H1 (cell line): ENCODE results near the gene AFTPH. TPM values are rescaled to one million over a fixed set of nuclear protein-coding genes. Genes with fewer than 3 reads are reported as not detected.

Source experiments
- CTCF ChIA-PET: fragments of 300-600 bp; sonication (Branson Sonifier 250); formaldehyde crosslinking; loops from one replicate; lab custom pipeline; 2021; ENCODE audit not compliant: partially characterized antibody; lab: Charles Lee
- POLR2A ChIA-PET: fragments of 300-600 bp; sonication (Branson Sonifier 250); formaldehyde crosslinking; loops from one replicate; lab custom pipeline; 2021; ENCODE audit warnings: inconsistent platforms; ENCODE audit not compliant: partially characterized antibody; lab: Charles Lee
- DNase-seq, 2 experiments: peaks; one replicate each; pipeline versions ENCODE4 v3.0.0 to v3.0.0-alpha.2; 2010 to 2022; ENCODE audit warnings: low spot score in 2 of 2, low read depth in 1 of 2, mixed read lengths in 1 of 2
- FAIRE-seq: peaks from 2 replicates; lab custom pipeline; 2011; peaks lifted over from hg19 to GRCh38; lab: Jason Lieb, UNC
- H2AFZ ChIP-seq: 2 replicates; pipeline ENCODE4 v1.8.1; 2012; ENCODE audit warnings: low read length, inconsistent platforms
- H2AK5ac ChIP-seq: 2 replicates; pipeline ENCODE4 v1.6.1; 2013; ENCODE audit warnings: low read depth, low read length
- H2BK120ac ChIP-seq: replicated peaks from 2 replicates; pipeline ENCODE3; 2013; ENCODE audit warnings: low read depth, low read length, inconsistent platforms
- H2BK12ac ChIP-seq: 2 replicates; pipeline ENCODE4 v1.6.1; 2013; ENCODE audit warnings: low read depth, low read length
- H2BK15ac ChIP-seq: 2 replicates; pipeline ENCODE4 v1.6.1; 2013; ENCODE audit warnings: low read length
- H2BK20ac ChIP-seq: 2 replicates; pipeline ENCODE4 v1.6.1; 2013; ENCODE audit warnings: low read length
- H2BK5ac ChIP-seq: 2 replicates; pipeline ENCODE4 v1.6.1; 2013; ENCODE audit warnings: low read depth, low read length
- H3K14ac ChIP-seq: 2 replicates; pipeline ENCODE4 v1.6.1; 2013; ENCODE audit warnings: inconsistent platforms; ENCODE audit not compliant: insufficient read length
- H3K18ac ChIP-seq: 2 replicates; pipeline ENCODE4 v1.6.1; 2013; ENCODE audit warnings: low read length; ENCODE audit errors: extremely low read depth
- H3K23ac ChIP-seq: 2 replicates; pipeline ENCODE4 v1.6.1; 2013; ENCODE audit warnings: inconsistent platforms; ENCODE audit not compliant: insufficient read length
- H3K23me2 ChIP-seq: 2 replicates; pipeline ENCODE4 v1.6.1; 2013; ENCODE audit warnings: low read depth, low read length
- H3K27ac ChIP-seq: 2 replicates; pipeline ENCODE4 v1.6.1; 2011; ENCODE audit warnings: low read depth, low read length, inconsistent platforms
- H3K27me3 ChIP-seq, 4 experiments: replicated peaks in 1 of 4; 1 replicate in 1 of 4; 2 replicates in 3 of 4; pipeline versions ENCODE4 v1.6.1 to v1.8.1; 2011 to 2013; ENCODE audit warnings: low read length in 3 of 4, mild to moderate bottlenecking in 3 of 4, inconsistent platforms in 2 of 4, mixed read lengths in 2 of 4, moderate library complexity in 1 of 4; ENCODE audit not compliant: control insufficient read depth in 3 of 4, insufficient read depth in 3 of 4; ENCODE audit errors: extremely low read depth in 1 of 4
- H3K36me3 ChIP-seq, 4 experiments: 2 replicates each; pipeline versions ENCODE4 v1.6.1 to v1.8.1; 2011 to 2013; ENCODE audit warnings: mild to moderate bottlenecking in 4 of 4, low read length in 3 of 4, moderate library complexity in 2 of 4, control low read depth in 1 of 4, inconsistent platforms in 1 of 4; ENCODE audit not compliant: insufficient read depth in 4 of 4, control insufficient read depth in 2 of 4
- H3K4ac ChIP-seq: replicated peaks from 2 replicates; pipeline ENCODE3; 2013; ENCODE audit warnings: low read length, low read depth, mixed read lengths, inconsistent platforms; ENCODE audit not compliant: insufficient read length
- H3K4me1 ChIP-seq, 4 experiments: replicated peaks in 1 of 4; 1 replicate in 1 of 4; 2 replicates in 3 of 4; pipeline versions ENCODE4 v1.6.1 to v1.8.1; 2011 to 2013; ENCODE audit warnings: low read length in 3 of 4, inconsistent platforms in 2 of 4, mixed read lengths in 1 of 4; ENCODE audit not compliant: insufficient read depth in 4 of 4, control insufficient read depth in 3 of 4
- H3K4me2 ChIP-seq, 2 experiments: 2 replicates each; pipeline versions ENCODE4 v1.6.1 to v1.8.1; 2011 to 2013; ENCODE audit warnings: low read depth in 2 of 2, low read length in 2 of 2, control low read depth in 1 of 2, inconsistent platforms in 1 of 2, mild to moderate bottlenecking in 1 of 2; ENCODE audit not compliant: insufficient read depth in 1 of 2
- H3K4me3 ChIP-seq, 4 experiments: fragments of 200-600, 300-600 bp in 1 of 4; sonication (generic), shearing (Covaris generic), sonication (Bioruptor Twin) in 1 of 4; 2 replicates each; pipeline versions ENCODE4 v1.5.1 to v1.8.1; 2011 to 2016; ENCODE audit warnings: low read length in 4 of 4, low read depth in 3 of 4, control low read depth in 2 of 4, inconsistent platforms in 2 of 4, mild to moderate bottlenecking in 2 of 4, mixed read lengths in 1 of 4, moderate library complexity in 1 of 4; ENCODE audit not compliant: insufficient read depth in 2 of 4; ENCODE audit errors: extremely low read depth in 1 of 4
- H3K56ac ChIP-seq: replicated peaks from 2 replicates; pipeline ENCODE3; 2013; ENCODE audit warnings: low read depth, mild to moderate bottlenecking, mixed read lengths, low read length, inconsistent platforms; ENCODE audit not compliant: insufficient read length
- H3K79me1 ChIP-seq: 2 replicates; pipeline ENCODE4 v1.6.1; 2013; ENCODE audit warnings: low read depth, low read length, control low read depth
- H3K79me2 ChIP-seq, 2 experiments: 2 replicates each; pipeline versions ENCODE4 v1.6.1 to v1.8.1; 2012 to 2013; ENCODE audit warnings: low read length in 2 of 2, mild to moderate bottlenecking in 2 of 2, inconsistent platforms in 1 of 2; ENCODE audit not compliant: insufficient read depth in 2 of 2, control insufficient read depth in 1 of 2
- H3K9ac ChIP-seq, 4 experiments: replicated peaks in 1 of 4; 1 replicate in 1 of 4; 2 replicates in 3 of 4; pipeline versions ENCODE4 v1.6.1 to v1.8.1; 2011 to 2013; ENCODE audit warnings: low read depth in 3 of 4, low read length in 3 of 4, control low read depth in 2 of 4, mild to moderate bottlenecking in 2 of 4, moderate library complexity in 2 of 4, inconsistent platforms in 1 of 4; ENCODE audit errors: extremely low read depth in 1 of 4
- H3K9me3 ChIP-seq, 2 experiments: 2 replicates each; pipeline versions ENCODE4 v1.6.1 to v1.8.1; 2012 to 2013; ENCODE audit warnings: mild to moderate bottlenecking in 2 of 2, moderate library complexity in 2 of 2, control low read depth in 1 of 2, inconsistent platforms in 1 of 2, low read depth in 1 of 2, low read length in 1 of 2, mixed read lengths in 1 of 2; ENCODE audit not compliant: insufficient read depth in 2 of 2
- H4K20me1 ChIP-seq, 2 experiments: replicated peaks in 1 of 2; 2 replicates each; pipeline versions ENCODE3 to v1.8.1; 2011 to 2013; ENCODE audit warnings: inconsistent platforms in 2 of 2, low read length in 2 of 2, mild to moderate bottlenecking in 1 of 2; ENCODE audit not compliant: insufficient read depth in 2 of 2, control insufficient read depth in 1 of 2
- H4K5ac ChIP-seq: 2 replicates; pipeline ENCODE4 v1.6.1; 2013; ENCODE audit warnings: low read length, low read depth, mixed read lengths, inconsistent platforms; ENCODE audit not compliant: insufficient read length
- H4K8ac ChIP-seq: 2 replicates; pipeline ENCODE4 v1.8.0; 2013; ENCODE audit warnings: mild to moderate bottlenecking, moderate library complexity, low read length, inconsistent platforms; ENCODE audit not compliant: insufficient read depth; ENCODE audit errors: extremely low read depth
- H4K91ac ChIP-seq: replicated peaks from 2 replicates; pipeline ENCODE3; 2013; ENCODE audit warnings: low read length, mixed read lengths, inconsistent platforms; ENCODE audit not compliant: insufficient read length
- CHD2 ChIP-seq: IDR thresholded peaks from 2 replicates; pipeline ENCODE4 v1.6.1; 2012; ENCODE audit warnings: low read length, improper control_type of control experiment
- E2F6 ChIP-seq: IDR thresholded peaks from 2 replicates; pipeline ENCODE4 v1.6.1; 2012; ENCODE audit warnings: inconsistent platforms
- EP300 ChIP-seq, 2 experiments: IDR thresholded peaks; 1 replicate in 1 of 2; 2 replicates in 1 of 2; pipeline ENCODE4 v1.6.1; 2011 to 2012; ENCODE audit warnings: low read depth in 2 of 2, low read length in 2 of 2, mild to moderate bottlenecking in 2 of 2, borderline replicate concordance in 1 of 2, inconsistent platforms in 1 of 2, moderate library complexity in 1 of 2
- SAP30 ChIP-seq: fragments of 300-600 bp; sonication (generic); IDR thresholded peaks from 2 replicates; pipeline ENCODE4 v1.7.1; 2012; ENCODE audit warnings: low read length, moderate library complexity, mild to moderate bottlenecking, inconsistent platforms; ENCODE audit not compliant: insufficient read depth, insufficient replicate concordance
- TEAD4 ChIP-seq: IDR thresholded peaks from 2 replicates; pipeline ENCODE4 v1.6.1; 2012; ENCODE audit warnings: low read depth, low read length, inconsistent platforms, mixed read lengths
- polyA plus RNA-seq, 7 experiments: library from polyadenylated mRNA; depleted of rRNA in 3 of 7; stranded (reverse) in 5 of 7; unstranded in 2 of 7; fragments of >200 nt in 5 of 7; fragments of 200-250 nt in 2 of 7; gene quantifications; 1 replicate in 5 of 7; 2 replicates in 1 of 7; 4 replicates in 1 of 7; pipeline versions ENCODE4 v1.2.1 to v1.2.3, GENCODE V29; 2011 to 2013; ENCODE audit warnings: missing spikeins in 2 of 7, mixed read lengths in 2 of 7
- total RNA-seq: library from RNA; stranded (reverse); fragmentation: NEBNext Ultra II Directional; extraction: Animal tissue kit (Norgen Biotek cat#: 25700); gene quantifications from 2 replicates; pipeline ENCODE4 v1.2.1, GENCODE V29; 2021

Gene AFTPH
- total and polyA plus RNA-seq, 2 of the 8 experiments (the other 6 are each of a cell fraction or from before 2014, with no cell fraction given), result 7.3 to 15.0 TPM

- no peaks in the 10 kb centered on the region; a peak in 1 of 7 replicates for H3K4me1 ChIP-seq
- no peak for TF ChIP-seq TEAD4
- TF ChIP-seq SAP30, result no peak
- TF ChIP-seq EP300 (IDR thresholded peaks at IDR 0.05; ENCODE audit: borderline replicate concordance in 1 of 2, low read depth in 2 of 2, low read length in 2 of 2), result no peak
- no peak for TF ChIP-seq E2F6
- TF ChIP-seq CHD2, result no peak
- H3K4me2 ChIP-seq, result no peak overlapping the region
- H4K20me1 ChIP-seq, result no peaks in the 10 kb centered on the region
- DNase-seq (no peak), FAIRE-seq (no peak)
- no peak overlapping the region for H2AFZ ChIP-seq
- H2BK20ac ChIP-seq, result no peak overlapping the region
- H4K5ac ChIP-seq, result no peak overlapping the region
- CTCF ChIA-PET, result interaction anchor here (1.8 kb wide), 1 partner anchor 46 kb away, joined by 4 read pairs; no protein-coding TSS in a partner anchor
- H4K8ac ChIP-seq, result no peak overlapping the region
- no peak overlapping the region for H3K18ac ChIP-seq
- H3K27ac ChIP-seq, result no peak overlapping the region
- H2BK120ac ChIP-seq, result no peak overlapping the region
- H2BK12ac ChIP-seq, result no peak overlapping the region
- no peak overlapping the region for H3K4ac ChIP-seq
- no peaks in the 10 kb centered on the region for H3K79me1 ChIP-seq
- no peak overlapping the region for H4K91ac ChIP-seq
- H2BK5ac ChIP-seq, result no peak overlapping the region
- H3K9me3 ChIP-seq, result no peaks in the 10 kb centered on the region
- no peak overlapping the region for H2BK15ac ChIP-seq
- H3K14ac ChIP-seq, result no peak overlapping the region
- H3K27me3 ChIP-seq, result no peaks in the 10 kb centered on the region
- peaks cover 0 to 56% of the 10 kb centered on the region in 2 experiments; a peak in 2 of 4 replicates for H3K79me2 ChIP-seq
- H3K4me3 ChIP-seq, result no peak overlapping the region
- H2AK5ac ChIP-seq, result no peak overlapping the region
- H3K56ac ChIP-seq, result no peak overlapping the region
- POLR2A ChIA-PET, result no interaction called here
- no peak overlapping the region for H3K23ac ChIP-seq
- no peaks in the 10 kb centered on the region for H3K23me2 ChIP-seq
- no peaks in the 10 kb centered on the region for H3K36me3 ChIP-seq
- no peak overlapping the region for H3K9ac ChIP-seq
These were observed 9.8 kb downstream of the AFTPH start for GRCh38 chr2:64533882-64534281.
